Posterior cingulate gyrus (tissue), 11 donors: ENCODE data around the gene ALDH1A1.

Source experiments
- DNase-seq, 10 donors: peaks; one replicate each; pipeline versions ENCODE4 v3.0.0 to v3.0.0-alpha.2; 2020 to 2021; ENCODE audit warnings: mixed read lengths in 3 of 10
- intact Hi-C: fragments of 100-400 bp; cut with DNase I; formaldehyde crosslinking; loops from one replicate; pipeline ENCODE4 v1.15.1; 2023

The ALDH1A1 gene

GRCh38 chr9:72921888-72922654 is 30.8 kb downstream of the ALDH1A1 start:
- intact Hi-C loops = no loop called here
- no peak for DNase-seq

- intact Hi-C loops = no loop called here
Measured at GRCh38 chr9:72919246-72919945, 33.5 kb downstream of the ALDH1A1 start.

GRCh38 chr9:72917892-72918509 is 34.9 kb downstream of the ALDH1A1 start:
- no peak for DNase-seq
- intact Hi-C loops = no loop called here

More at GRCh38 chr9:72919246-72919945, 33.5 kb downstream of the ALDH1A1 start:
- DNase-seq = no peak

GRCh38 chr9:72915659-72916058 is 37.2 kb downstream of the ALDH1A1 start:
- no peak for DNase-seq
- intact Hi-C loops = no loop called here

- intact Hi-C loops = no loop called here
- no peak for DNase-seq
Measured at GRCh38 chr9:72914750-72915149, 38.1 kb downstream of the ALDH1A1 start.

GRCh38 chr9:72913382-72914009 is 39.4 kb downstream of the ALDH1A1 start:
- no peak for DNase-seq
- intact Hi-C loops = no loop called here

- no peak for DNase-seq
- intact Hi-C loops = no loop called here
Measured at GRCh38 chr9:72912476-72913381, 40.1 kb downstream of the ALDH1A1 start.

- no peak for DNase-seq
- intact Hi-C loops = no loop called here
Measured at GRCh38 chr9:72911816-72912215, 41.0 kb downstream of the ALDH1A1 start.

- intact Hi-C loops = no loop called here
Measured at GRCh38 chr9:72911247-72911775, 41.5 kb downstream of the ALDH1A1 start.

GRCh38 chr9:72909428-72909827 is 43.4 kb downstream of the ALDH1A1 start:
- intact Hi-C loops = no loop called here
- no peak for DNase-seq

More at GRCh38 chr9:72911247-72911775, 41.5 kb downstream of the ALDH1A1 start:
- DNase-seq = no peak

- intact Hi-C loops = no loop called here
- no peak for DNase-seq
Measured at GRCh38 chr9:72907421-72907820, 45.4 kb downstream of the ALDH1A1 start.

- intact Hi-C loops = no loop called here
- no peak for DNase-seq
Measured at GRCh38 chr9:72906810-72907209, 46.0 kb downstream of the ALDH1A1 start.

GRCh38 chr9:72905514-72906480 is 47.1 kb downstream of the ALDH1A1 start:
- no peak for DNase-seq
- intact Hi-C loops = no loop called here

- intact Hi-C loops = no loop called here
- DNase-seq = no peak
Measured at GRCh38 chr9:72904267-72905093, 48.4 kb downstream of the ALDH1A1 start.

- intact Hi-C loops = no loop called here
- no peak for DNase-seq
Measured at GRCh38 chr9:72903103-72903502, 49.8 kb downstream of the ALDH1A1 start.

- DNase-seq = no peak
- intact Hi-C loops = no loop called here
Measured at GRCh38 chr9:72902268-72902667, 50.6 kb downstream of the ALDH1A1 start.

- no peak for DNase-seq
- intact Hi-C loops = no loop called here
Measured at GRCh38 chr9:72899734-72900477, 52.9 kb downstream of the ALDH1A1 start.
